Breast epithelium (tissue), 3 donors: ENCODE data around the gene AQP9.

ENCODE experiments used
- POLR2A ChIP-seq: fragments of 450-650 bp; IDR thresholded peaks from one replicate; pipeline ENCODE4 v1.6.1; 2016; ENCODE audit warnings: antibody characterized with exemption, mild to moderate bottlenecking, moderate library complexity
- TF ChIP-seq, protein P1 (sequence below), 3 donors: fragments of 450-650 bp; IDR thresholded peaks; one replicate each; pipeline ENCODE4 v1.5.1; 2016 to 2017; ENCODE audit warnings: antibody characterized with exemption in 3 of 3, mild to moderate bottlenecking in 3 of 3, moderate library complexity in 3 of 3

DNA sequence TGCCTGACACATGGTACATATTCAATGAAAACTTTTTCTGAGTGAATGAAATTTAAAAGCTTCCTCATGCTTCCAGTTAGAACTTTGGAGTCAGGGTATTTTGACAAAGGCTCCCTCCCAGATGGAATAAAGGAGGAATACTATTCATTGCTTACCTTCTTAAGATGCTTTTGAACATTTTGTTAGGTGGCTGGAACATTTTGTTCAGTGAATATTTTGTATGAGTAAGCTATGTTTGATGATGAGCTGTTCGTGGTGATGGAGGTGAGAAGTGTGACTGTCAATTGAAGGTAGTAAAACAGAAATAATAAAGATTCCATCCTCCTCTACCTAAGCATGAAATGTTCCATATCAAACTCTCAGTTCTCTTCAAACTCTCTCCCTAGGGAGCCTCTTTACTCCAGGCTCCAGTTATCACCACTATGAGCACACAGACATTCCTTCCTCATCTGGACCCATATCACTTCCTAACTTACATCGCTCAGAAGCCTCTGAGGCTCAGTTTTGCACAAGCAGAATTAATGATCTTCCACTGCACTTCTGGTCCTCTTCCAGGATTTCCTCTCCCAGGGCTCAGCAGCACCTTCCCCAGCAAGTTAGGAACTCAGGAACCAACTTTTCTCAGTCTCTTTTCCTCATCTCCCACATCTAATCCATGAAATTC, 2.5 kb upstream of the AQP9 start:
- TF ChIP-seq POLR2A, result no peak
- TF ChIP-seq, protein P1, sequence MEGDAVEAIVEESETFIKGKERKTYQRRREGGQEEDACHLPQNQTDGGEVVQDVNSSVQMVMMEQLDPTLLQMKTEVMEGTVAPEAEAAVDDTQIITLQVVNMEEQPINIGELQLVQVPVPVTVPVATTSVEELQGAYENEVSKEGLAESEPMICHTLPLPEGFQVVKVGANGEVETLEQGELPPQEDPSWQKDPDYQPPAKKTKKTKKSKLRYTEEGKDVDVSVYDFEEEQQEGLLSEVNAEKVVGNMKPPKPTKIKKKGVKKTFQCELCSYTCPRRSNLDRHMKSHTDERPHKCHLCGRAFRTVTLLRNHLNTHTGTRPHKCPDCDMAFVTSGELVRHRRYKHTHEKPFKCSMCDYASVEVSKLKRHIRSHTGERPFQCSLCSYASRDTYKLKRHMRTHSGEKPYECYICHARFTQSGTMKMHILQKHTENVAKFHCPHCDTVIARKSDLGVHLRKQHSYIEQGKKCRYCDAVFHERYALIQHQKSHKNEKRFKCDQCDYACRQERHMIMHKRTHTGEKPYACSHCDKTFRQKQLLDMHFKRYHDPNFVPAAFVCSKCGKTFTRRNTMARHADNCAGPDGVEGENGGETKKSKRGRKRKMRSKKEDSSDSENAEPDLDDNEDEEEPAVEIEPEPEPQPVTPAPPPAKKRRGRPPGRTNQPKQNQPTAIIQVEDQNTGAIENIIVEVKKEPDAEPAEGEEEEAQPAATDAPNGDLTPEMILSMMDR (IDR thresholded peaks at IDR 0.05), result no peak
